Measurements from ENCODE around the gene BCL2L14.

The BCL2L14 gene

GRCh38 chr12:12128670-12129069 is 57.9 kb downstream of the BCL2L14 start:
- TF ChIP-seq SIN3A (IDR thresholded peaks at IDR 0.05; ENCODE audit: borderline replicate concordance, insufficient read depth, low read length) = no peak
- TF ChIP-seq TAF1 (IDR thresholded peaks at IDR 0.05; ENCODE audit: borderline replicate concordance, insufficient read depth, low read length) = no peak
- no peak for TF ChIP-seq POLR2AphosphoS5 (IDR thresholded peaks at IDR 0.05; ENCODE audit: low read depth, low read length)
- no peak for TF ChIP-seq REST (IDR thresholded peaks at IDR 0.05; ENCODE audit: insufficient read depth in 1 of 2, low read depth in 2 of 2, low read length in 2 of 2)
- no peak for TF ChIP-seq FOXP2 (optimal IDR thresholded peaks at IDR 0.05; ENCODE audit: borderline replicate concordance, extremely low read depth, extremely low read length, insufficient read depth)

- TF ChIP-seq REST (IDR thresholded peaks at IDR 0.05; ENCODE audit: insufficient read depth in 1 of 2, low read depth in 2 of 2, low read length in 2 of 2) = no peak
- no peak for TF ChIP-seq FOXP2 (optimal IDR thresholded peaks at IDR 0.05; ENCODE audit: borderline replicate concordance, extremely low read depth, extremely low read length, insufficient read depth)
- no peak for TF ChIP-seq TAF1 (IDR thresholded peaks at IDR 0.05; ENCODE audit: borderline replicate concordance, insufficient read depth, low read length)
Measured at GRCh38 chr12:12133259-12133658, 62.5 kb downstream of the BCL2L14 start.

GRCh38 chr12:12133785-12134184 is 63.0 kb downstream of the BCL2L14 start:
- TF ChIP-seq TAF1 (IDR thresholded peaks at IDR 0.05; ENCODE audit: borderline replicate concordance, insufficient read depth, low read length) = no peak
- TF ChIP-seq SIN3A (IDR thresholded peaks at IDR 0.05; ENCODE audit: borderline replicate concordance, insufficient read depth, low read length) = no peak
- TF ChIP-seq REST (IDR thresholded peaks at IDR 0.05; ENCODE audit: insufficient read depth in 1 of 2, low read depth in 2 of 2, low read length in 2 of 2) = no peak
- TF ChIP-seq FOXP2 (optimal IDR thresholded peaks at IDR 0.05; ENCODE audit: borderline replicate concordance, extremely low read depth, extremely low read length, insufficient read depth) = no peak
- no peak for TF ChIP-seq POLR2AphosphoS5 (IDR thresholded peaks at IDR 0.05; ENCODE audit: low read depth, low read length)

- TF ChIP-seq TAF1 (IDR thresholded peaks at IDR 0.05; ENCODE audit: borderline replicate concordance, insufficient read depth, low read length) (no peak), REST (IDR thresholded peaks at IDR 0.05; ENCODE audit: insufficient read depth in 1 of 2, low read depth in 2 of 2, low read length in 2 of 2) (no peak), POLR2AphosphoS5 (IDR thresholded peaks at IDR 0.05; ENCODE audit: low read depth, low read length) (no peak), FOXP2 (optimal IDR thresholded peaks at IDR 0.05; ENCODE audit: borderline replicate concordance, extremely low read depth, extremely low read length, insufficient read depth) (no peak), SIN3A (IDR thresholded peaks at IDR 0.05; ENCODE audit: borderline replicate concordance, insufficient read depth, low read length) (no peak)
Measured at GRCh38 chr12:12138203-12139154, 67.7 kb downstream of the BCL2L14 start.

All from PFSK-1 (cell line).